ENCODE measurements around the gene ACP2.
"Not testable (repeated sequence)": the region's sequence is repeated elsewhere in the genome, so short reads cannot be mapped to it uniquely, and the experiment has no call there.

Gene ACP2

DNA sequence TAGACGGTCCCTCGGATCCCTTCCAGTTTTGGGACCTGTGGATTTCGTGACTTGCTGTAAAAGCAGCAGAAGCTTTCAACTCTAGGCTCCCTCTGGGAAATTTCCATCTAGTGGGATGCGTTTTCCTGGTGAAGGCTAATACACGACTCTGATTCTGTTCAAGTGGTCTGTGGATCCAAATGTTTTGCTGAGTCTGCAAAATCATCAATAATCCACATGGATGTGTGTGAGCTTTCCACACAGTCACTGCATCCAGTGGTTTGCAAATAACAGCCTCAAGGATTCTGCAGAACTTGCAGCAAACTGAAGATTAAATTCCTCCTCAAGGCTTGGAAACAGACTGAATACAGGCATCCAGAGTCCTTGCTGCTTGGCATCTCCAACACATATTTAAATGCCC lies 46.0 kb downstream of the ACP2 start:
- DNase-seq (ENCODE audit: low read depth), result no peak

DNA sequence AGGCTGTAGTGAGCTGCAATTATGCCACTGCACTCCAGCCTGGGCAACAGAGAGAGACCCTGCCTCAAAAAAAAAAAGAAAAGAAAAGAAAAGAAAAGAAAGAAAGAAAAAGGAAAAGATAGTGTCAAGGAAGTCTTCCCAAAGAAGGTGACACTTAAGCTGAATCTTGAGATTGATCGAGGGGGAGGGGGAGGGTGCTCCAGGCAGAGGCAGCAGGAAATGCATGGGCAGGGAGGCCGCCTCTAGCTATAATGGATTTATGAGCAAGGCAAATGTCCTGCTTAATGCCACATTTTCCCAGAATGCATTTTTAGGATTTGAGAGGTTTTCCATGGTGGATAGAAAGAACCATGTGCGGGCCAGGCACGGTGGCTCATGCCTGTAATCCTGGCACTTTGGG lies 47.6 kb downstream of the ACP2 start:
- DNase-seq (ENCODE audit: low read depth), result no peak

DNA sequence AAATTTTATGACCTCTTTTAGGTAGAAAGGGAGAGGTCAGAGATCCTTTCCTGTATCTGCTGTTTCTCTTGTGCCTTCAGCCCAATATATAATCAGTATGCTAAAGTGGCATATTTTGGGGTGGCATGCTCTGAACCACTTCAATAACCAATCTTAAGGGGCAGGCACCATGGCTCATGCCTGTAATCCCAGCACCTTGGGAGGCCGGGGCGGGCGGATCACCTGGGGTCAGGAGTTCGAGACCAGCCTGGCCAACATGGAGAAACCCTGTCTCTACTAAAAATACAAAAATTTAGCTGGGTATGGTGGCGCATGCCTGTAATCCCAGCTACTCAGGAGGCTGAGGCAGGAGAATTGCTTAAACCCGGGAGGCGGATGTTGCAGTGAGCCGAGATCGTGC lies 50.5 kb downstream of the ACP2 start:
- not testable (repeated sequence) for DNase-seq (ENCODE audit: low read depth)

DNA sequence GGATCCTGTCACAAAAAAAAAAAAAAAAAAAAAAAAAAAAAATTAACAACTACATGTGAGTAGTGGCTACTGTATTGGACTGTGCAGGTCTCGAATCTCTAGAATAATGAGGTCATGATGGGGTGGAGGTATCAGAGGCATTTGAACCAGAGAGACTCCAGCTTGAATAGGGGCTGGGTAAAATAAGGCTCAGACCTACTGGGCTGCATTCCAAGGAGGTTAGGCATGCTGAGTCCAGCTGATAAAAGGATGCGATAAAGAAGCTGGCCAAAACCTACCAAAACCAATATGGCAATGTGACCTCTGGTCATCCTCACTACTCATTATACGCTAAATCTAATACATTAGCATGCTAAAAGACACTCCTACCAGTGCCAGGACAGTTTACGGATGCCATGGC lies 56.5 kb downstream of the ACP2 start:
- no peak for DNase-seq (ENCODE audit: low read depth)

DNA sequence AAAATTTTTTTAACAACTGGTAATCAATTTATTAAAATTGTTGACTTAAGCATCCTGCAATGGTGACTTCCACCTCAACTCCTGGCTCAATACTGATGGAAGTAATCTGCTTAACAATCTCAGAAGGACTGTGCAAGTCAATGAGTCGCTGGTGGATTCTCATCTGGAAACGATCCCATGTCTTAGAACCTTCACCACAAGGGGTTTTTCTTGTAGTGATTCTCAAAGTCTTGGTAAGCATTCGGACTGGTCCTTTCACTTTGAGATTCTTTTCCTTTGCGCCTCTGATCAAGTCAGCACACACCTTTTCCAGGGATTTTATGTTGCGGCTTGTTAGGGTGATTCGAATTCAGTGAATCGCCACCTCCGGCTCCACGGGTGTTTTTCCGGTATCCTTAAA lies 57.5 kb downstream of the ACP2 start:
- DNase-seq (ENCODE audit: low read depth), result not testable (repeated sequence)

Measured in fibroblast of the conjunctiva (primary cell).